WTC11 (cell line): Measurements from ENCODE around the gene MAPKAP1. TPM values are rescaled to one million over a fixed set of nuclear protein-coding genes. Genes with fewer than 3 reads are reported as not detected.

ENCODE experiments used
- ATAC-seq: fragments of 200-7000 bp; cut with Tn5 transposase; 2 replicates; pipeline ENCODE4 v1.10.0; 2021; ENCODE audit warnings: mild to moderate bottlenecking, moderate library complexity
- CTCF ChIA-PET: fragments of 300-600 bp; sonication (Branson Sonifier 250); formaldehyde crosslinking; loops from one replicate; lab custom pipeline; 2021; ENCODE audit warnings: antibody characterized with exemption; lab: Charles Lee
- POLR2A ChIA-PET: fragments of 350-600 bp; sonication (Branson Sonifier 250); formaldehyde crosslinking; loops from one replicate; lab custom pipeline; 2021; ENCODE audit warnings: antibody characterized with exemption; lab: Charles Lee
- DNase-seq: peaks from one replicate; pipeline ENCODE4 v3.0.0; 2021; ENCODE audit warnings: low spot score
- H3K27ac Mint-ChIP-seq: 2 replicates; pipeline ENCODE4 v1.8.0; 2021; ENCODE audit warnings: mixed read lengths
- H3K27me3 Mint-ChIP-seq: 2 replicates; pipeline ENCODE4 v1.8.0; 2021; ENCODE audit warnings: low read depth, mild to moderate bottlenecking, moderate library complexity, mixed read lengths
- H3K36me3 Mint-ChIP-seq: 2 replicates; pipeline ENCODE4 v1.8.0; 2021; ENCODE audit warnings: mixed read lengths
- H3K4me1 Mint-ChIP-seq: 2 replicates; pipeline ENCODE4 v1.8.0; 2022; ENCODE audit warnings: mixed read lengths
- H3K4me3 Mint-ChIP-seq: 2 replicates; pipeline ENCODE4 v1.8.0; 2021; ENCODE audit warnings: mild to moderate bottlenecking, moderate library complexity, mixed read lengths
- H3K9me3 Mint-ChIP-seq: 2 replicates; pipeline ENCODE4 v1.8.0; 2021; ENCODE audit warnings: mixed read lengths
- GRHL2 ChIP-seq: fragments of 250-450 bp; sonication (Bioruptor Pico); IDR thresholded peaks from 2 replicates; pipeline ENCODE4 v1.8.0; 2022; ENCODE audit warnings: mild to moderate bottlenecking, moderate library complexity; ENCODE audit not compliant: insufficient replicate concordance, severe bottlenecking
- NFE2L1 ChIP-seq: sonication (generic); formaldehyde crosslinking; IDR thresholded peaks from 2 replicates; pipeline ENCODE4 v1.8.1; 2023; ENCODE audit warnings: missing genetic modification reagents
- NR2C2 ChIP-seq: sonication (generic); formaldehyde crosslinking; IDR thresholded peaks from 2 replicates; pipeline ENCODE4 v1.8.0; 2022; ENCODE audit warnings: mild to moderate bottlenecking, missing genetic modification reagents
- NR3C1 ChIP-seq: sonication (generic); formaldehyde crosslinking; conservative IDR thresholded peaks from 2 replicates; pipeline ENCODE4 v1.8.1; 2023; ENCODE audit warnings: low read depth, mild to moderate bottlenecking, missing genetic modification reagents
- ZNF219 ChIP-seq: sonication (generic); formaldehyde crosslinking; IDR thresholded peaks from 2 replicates; pipeline ENCODE4 v1.8.0; 2023; ENCODE audit warnings: missing genetic modification reagents, mild to moderate bottlenecking, borderline replicate concordance
- ZNF423 ChIP-seq: fragments of 250-450 bp; sonication (Bioruptor Pico); IDR thresholded peaks from 2 replicates; pipeline ENCODE4 v2.1.2; 2022; ENCODE audit warnings: mild to moderate bottlenecking, moderate library complexity
- ZNF671 ChIP-seq: fragments of 250-450 bp; sonication (Bioruptor Pico); IDR thresholded peaks from 2 replicates; pipeline ENCODE4 v1.8.0; 2021; ENCODE audit warnings: mild to moderate bottlenecking
- total RNA-seq: library from RNA; stranded (reverse); gene quantifications from 3 replicates; pipeline ENCODE4 v1.2.3, GENCODE V29; 2021
- TF ChIP-seq, protein P1 (sequence below): sonication (generic); formaldehyde crosslinking; IDR thresholded peaks from 2 replicates; pipeline ENCODE4 v1.8.1; 2022; ENCODE audit warnings: mild to moderate bottlenecking, missing genetic modification reagents, moderate library complexity, borderline replicate concordance
- TF ChIP-seq, protein P2 (sequence below): sonication (generic); formaldehyde crosslinking; IDR thresholded peaks from 2 replicates; pipeline ENCODE4 v1.8.0; 2022; ENCODE audit warnings: mild to moderate bottlenecking, missing genetic modification reagents
- TF ChIP-seq, protein P3 (sequence below): sonication (generic); formaldehyde crosslinking; IDR thresholded peaks from 2 replicates; pipeline ENCODE4 v1.8.0; 2022; ENCODE audit warnings: mild to moderate bottlenecking, missing genetic modification reagents
- TF ChIP-seq, protein P4 (sequence below): fragments of 250-450 bp; sonication (Bioruptor Pico); conservative IDR thresholded peaks from 2 replicates; pipeline ENCODE4 v1.9.0; 2021; ENCODE audit warnings: mild to moderate bottlenecking
- TF ChIP-seq, protein P5 (sequence below): sonication (generic); formaldehyde crosslinking; IDR thresholded peaks from 2 replicates; pipeline ENCODE4 v1.8.1; 2022; ENCODE audit warnings: mild to moderate bottlenecking, moderate library complexity, missing genetic modification reagents
- TF ChIP-seq, protein P6 (sequence below): sonication (generic); formaldehyde crosslinking; IDR thresholded peaks from 2 replicates; pipeline ENCODE4 v1.8.0; 2023; ENCODE audit warnings: missing genetic modification reagents
- TF ChIP-seq, protein P7 (sequence below): fragments of 250-450 bp; sonication (Bioruptor Pico); IDR thresholded peaks from 2 replicates; pipeline ENCODE4 v1.8.0; 2021; ENCODE audit warnings: mild to moderate bottlenecking
- TF ChIP-seq, protein P8 (sequence below): sonication (generic); formaldehyde crosslinking; IDR thresholded peaks from 2 replicates; pipeline ENCODE4 v1.8.1; 2022; ENCODE audit warnings: missing genetic modification reagents, borderline replicate concordance

Gene MAPKAP1
- total RNA-seq, 1 experiment from 2014 or later = 111 TPM

DNA sequence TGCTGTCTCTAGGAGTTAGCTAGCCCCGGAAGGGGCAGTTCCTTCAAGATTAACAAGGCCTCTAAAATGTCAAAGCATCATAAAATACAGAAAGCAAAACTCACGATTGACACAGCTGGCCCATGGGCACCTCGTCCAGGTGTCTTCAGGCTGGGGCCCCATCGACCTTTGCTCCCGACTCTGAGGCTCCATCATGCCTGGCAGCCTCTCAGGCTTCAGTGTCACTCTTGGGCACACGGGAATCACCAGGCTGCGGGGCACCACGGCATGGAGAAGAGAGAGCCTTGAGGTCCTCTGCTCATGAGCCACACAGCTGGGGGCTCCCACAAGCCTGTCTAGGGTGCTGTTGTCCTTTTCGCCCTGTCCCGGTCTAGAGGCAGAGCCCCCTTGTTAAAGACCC, 284.2 kb downstream of the MAPKAP1 start:
- POLR2A ChIA-PET = no interaction called here
- no peaks in the 10 kb centered on the region for H3K9me3 Mint-ChIP-seq
- H3K4me3 Mint-ChIP-seq = no peak overlapping the region
- ATAC-seq = no peak
- H3K27ac Mint-ChIP-seq = no peak overlapping the region
- TF ChIP-seq, protein P1, sequence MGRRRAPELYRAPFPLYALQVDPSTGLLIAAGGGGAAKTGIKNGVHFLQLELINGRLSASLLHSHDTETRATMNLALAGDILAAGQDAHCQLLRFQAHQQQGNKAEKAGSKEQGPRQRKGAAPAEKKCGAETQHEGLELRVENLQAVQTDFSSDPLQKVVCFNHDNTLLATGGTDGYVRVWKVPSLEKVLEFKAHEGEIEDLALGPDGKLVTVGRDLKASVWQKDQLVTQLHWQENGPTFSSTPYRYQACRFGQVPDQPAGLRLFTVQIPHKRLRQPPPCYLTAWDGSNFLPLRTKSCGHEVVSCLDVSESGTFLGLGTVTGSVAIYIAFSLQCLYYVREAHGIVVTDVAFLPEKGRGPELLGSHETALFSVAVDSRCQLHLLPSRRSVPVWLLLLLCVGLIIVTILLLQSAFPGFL = no peak
- TF ChIP-seq, protein P2, sequence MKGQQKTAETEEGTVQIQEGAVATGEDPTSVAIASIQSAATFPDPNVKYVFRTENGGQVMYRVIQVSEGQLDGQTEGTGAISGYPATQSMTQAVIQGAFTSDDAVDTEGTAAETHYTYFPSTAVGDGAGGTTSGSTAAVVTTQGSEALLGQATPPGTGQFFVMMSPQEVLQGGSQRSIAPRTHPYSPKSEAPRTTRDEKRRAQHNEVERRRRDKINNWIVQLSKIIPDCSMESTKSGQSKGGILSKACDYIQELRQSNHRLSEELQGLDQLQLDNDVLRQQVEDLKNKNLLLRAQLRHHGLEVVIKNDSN (CRISPR knock-in tag) = no peak
- TF ChIP-seq ZNF671 (CRISPR knock-in tag) (no peak), ZNF423 (CRISPR knock-in tag) (no peak), NR3C1 (CRISPR knock-in tag) (no peak), NFE2L1 (CRISPR knock-in tag) (no peak), GRHL2 (CRISPR knock-in tag) (no peak), NR2C2 (CRISPR knock-in tag) (no peak), ZNF219 (CRISPR knock-in tag) (no peak)
- TF ChIP-seq, protein P3, sequence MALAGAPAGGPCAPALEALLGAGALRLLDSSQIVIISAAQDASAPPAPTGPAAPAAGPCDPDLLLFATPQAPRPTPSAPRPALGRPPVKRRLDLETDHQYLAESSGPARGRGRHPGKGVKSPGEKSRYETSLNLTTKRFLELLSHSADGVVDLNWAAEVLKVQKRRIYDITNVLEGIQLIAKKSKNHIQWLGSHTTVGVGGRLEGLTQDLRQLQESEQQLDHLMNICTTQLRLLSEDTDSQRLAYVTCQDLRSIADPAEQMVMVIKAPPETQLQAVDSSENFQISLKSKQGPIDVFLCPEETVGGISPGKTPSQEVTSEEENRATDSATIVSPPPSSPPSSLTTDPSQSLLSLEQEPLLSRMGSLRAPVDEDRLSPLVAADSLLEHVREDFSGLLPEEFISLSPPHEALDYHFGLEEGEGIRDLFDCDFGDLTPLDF (CRISPR knock-in tag) = no peak
- TF ChIP-seq, protein P4, sequence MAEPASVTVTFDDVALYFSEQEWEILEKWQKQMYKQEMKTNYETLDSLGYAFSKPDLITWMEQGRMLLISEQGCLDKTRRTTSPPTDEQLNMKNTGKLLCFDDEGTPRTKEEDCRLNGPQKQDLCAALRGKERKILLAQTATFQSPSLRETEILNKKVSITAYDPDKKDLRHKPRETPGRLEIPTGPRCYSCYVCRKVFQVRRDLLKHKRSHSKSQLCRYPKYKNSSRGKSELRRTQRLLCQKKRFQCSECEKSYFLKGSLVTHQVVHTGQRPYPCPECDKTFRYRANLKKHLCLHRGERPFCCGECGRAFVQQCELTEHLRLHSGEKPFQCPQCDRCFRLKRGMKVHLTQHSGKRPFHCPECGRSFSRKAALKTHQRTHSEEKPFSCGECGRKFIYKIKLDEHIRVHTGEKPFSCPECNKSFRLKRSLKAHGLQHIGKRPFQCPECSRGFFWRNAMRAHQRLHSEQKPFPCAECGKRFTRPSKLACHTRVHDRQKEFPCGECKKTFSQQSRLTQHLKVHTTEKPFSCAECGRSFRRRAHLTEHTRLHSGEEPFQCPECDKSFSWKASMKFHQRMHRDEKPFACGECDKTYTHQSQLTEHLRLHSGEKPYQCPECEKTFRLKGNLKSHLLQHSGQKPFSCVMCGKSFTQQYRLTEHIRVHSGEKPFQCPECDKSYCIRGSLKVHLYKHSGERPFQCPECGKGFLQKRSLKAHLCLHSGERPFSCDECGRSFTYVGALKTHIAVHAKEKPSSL (CRISPR knock-in tag) = no peak
- TF ChIP-seq, protein P5, sequence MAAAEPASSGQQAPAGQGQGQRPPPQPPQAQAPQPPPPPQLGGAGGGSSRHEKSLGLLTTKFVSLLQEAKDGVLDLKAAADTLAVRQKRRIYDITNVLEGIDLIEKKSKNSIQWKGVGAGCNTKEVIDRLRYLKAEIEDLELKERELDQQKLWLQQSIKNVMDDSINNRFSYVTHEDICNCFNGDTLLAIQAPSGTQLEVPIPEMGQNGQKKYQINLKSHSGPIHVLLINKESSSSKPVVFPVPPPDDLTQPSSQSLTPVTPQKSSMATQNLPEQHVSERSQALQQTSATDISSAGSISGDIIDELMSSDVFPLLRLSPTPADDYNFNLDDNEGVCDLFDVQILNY = no peak
- TF ChIP-seq, protein P6, sequence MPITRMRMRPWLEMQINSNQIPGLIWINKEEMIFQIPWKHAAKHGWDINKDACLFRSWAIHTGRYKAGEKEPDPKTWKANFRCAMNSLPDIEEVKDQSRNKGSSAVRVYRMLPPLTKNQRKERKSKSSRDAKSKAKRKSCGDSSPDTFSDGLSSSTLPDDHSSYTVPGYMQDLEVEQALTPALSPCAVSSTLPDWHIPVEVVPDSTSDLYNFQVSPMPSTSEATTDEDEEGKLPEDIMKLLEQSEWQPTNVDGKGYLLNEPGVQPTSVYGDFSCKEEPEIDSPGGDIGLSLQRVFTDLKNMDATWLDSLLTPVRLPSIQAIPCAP (CRISPR knock-in tag) = no peak
- TF ChIP-seq, protein P7, sequence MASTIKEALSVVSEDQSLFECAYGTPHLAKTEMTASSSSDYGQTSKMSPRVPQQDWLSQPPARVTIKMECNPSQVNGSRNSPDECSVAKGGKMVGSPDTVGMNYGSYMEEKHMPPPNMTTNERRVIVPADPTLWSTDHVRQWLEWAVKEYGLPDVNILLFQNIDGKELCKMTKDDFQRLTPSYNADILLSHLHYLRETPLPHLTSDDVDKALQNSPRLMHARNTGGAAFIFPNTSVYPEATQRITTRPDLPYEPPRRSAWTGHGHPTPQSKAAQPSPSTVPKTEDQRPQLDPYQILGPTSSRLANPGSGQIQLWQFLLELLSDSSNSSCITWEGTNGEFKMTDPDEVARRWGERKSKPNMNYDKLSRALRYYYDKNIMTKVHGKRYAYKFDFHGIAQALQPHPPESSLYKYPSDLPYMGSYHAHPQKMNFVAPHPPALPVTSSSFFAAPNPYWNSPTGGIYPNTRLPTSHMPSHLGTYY (CRISPR knock-in tag) = no peak
- TF ChIP-seq, protein P8, sequence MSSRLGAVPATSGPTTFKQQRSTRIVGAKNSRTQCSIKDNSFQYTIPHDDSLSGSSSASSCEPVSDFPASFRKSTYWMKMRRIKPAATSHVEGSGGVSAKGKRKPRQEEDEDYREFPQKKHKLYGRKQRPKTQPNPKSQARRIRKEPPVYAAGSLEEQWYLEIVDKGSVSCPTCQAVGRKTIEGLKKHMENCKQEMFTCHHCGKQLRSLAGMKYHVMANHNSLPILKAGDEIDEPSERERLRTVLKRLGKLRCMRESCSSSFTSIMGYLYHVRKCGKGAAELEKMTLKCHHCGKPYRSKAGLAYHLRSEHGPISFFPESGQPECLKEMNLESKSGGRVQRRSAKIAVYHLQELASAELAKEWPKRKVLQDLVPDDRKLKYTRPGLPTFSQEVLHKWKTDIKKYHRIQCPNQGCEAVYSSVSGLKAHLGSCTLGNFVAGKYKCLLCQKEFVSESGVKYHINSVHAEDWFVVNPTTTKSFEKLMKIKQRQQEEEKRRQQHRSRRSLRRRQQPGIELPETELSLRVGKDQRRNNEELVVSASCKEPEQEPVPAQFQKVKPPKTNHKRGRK = no peak
- TF ChIP-seq, all 79 proteins: peak for 0
- DNase-seq = no peak
- Mint-ChIP-seq H3K27me3 (no peaks in the 10 kb centered on the region), H3K36me3 (no peaks in the 10 kb centered on the region), H3K4me1 (no peaks in the 10 kb centered on the region)
- CTCF ChIA-PET = no interaction called here
